GM23338 (cell line): ENCODE measurements around the gene PROZ. TPM values are rescaled to one million over a fixed set of nuclear protein-coding genes. Genes with fewer than 3 reads are reported as not detected.
A peak's percentile ranks its signal among the peaks of the same experiment; 100 is the strongest.

Experiments
- ATAC-seq: fragments of 200-7000 bp; cut with Tn5 transposase; 3 replicates; pipeline ENCODE4 v1.9.1; 2020
- DNase-seq: peaks from one replicate; pipeline ENCODE4 v3.0.0-alpha.2; 2015; ENCODE audit warnings: low spot score
- H2AFZ ChIP-seq: fragments of 200-600 bp; sonication (generic); 2 replicates; pipeline ENCODE4 v1.8.0; 2016; ENCODE audit warnings: antibody characterized with exemption, mild to moderate bottlenecking, moderate library complexity
- H3F3A ChIP-seq: fragments of 200-600 bp; sonication (generic); replicated peaks from 2 replicates; pipeline ENCODE4 v1.8.0; 2017; ENCODE audit warnings: antibody characterized with exemption, mixed run types, low read depth
- H3K27ac ChIP-seq: fragments of 200-600 bp; sonication (generic); 2 replicates; pipeline ENCODE4 v1.6.1; 2016; ENCODE audit warnings: low read depth
- H3K27me3 ChIP-seq: fragments of 200-600 bp; sonication (generic); 2 replicates; pipeline ENCODE4 v1.8.0; 2016; ENCODE audit warnings: mild to moderate bottlenecking, mixed run types, moderate library complexity; ENCODE audit not compliant: insufficient read depth
- H3K36me3 ChIP-seq: fragments of 200-600 bp; sonication (generic); 2 replicates; pipeline ENCODE4 v1.8.0; 2016; ENCODE audit warnings: mild to moderate bottlenecking; ENCODE audit not compliant: insufficient read depth
- H3K4me1 ChIP-seq: fragments of 200-600 bp; sonication (generic); 2 replicates; pipeline ENCODE4 v1.8.0; 2016; ENCODE audit warnings: mild to moderate bottlenecking, moderate library complexity; ENCODE audit not compliant: insufficient read depth
- H3K4me2 ChIP-seq: fragments of 200-600 bp; sonication (generic); 2 replicates; pipeline ENCODE4 v1.7.1; 2017; ENCODE audit warnings: mixed run types
- H3K4me3 ChIP-seq: fragments of 200-600 bp; sonication (generic); 2 replicates; pipeline ENCODE4 v1.6.1; 2016; ENCODE audit warnings: mixed run types
- H3K79me2 ChIP-seq: fragments of 200-600 bp; sonication (generic); replicated peaks from 2 replicates; pipeline ENCODE4 v1.8.0; 2017; ENCODE audit warnings: mild to moderate bottlenecking; ENCODE audit not compliant: insufficient read depth
- H3K9me2 ChIP-seq: fragments of 200-600 bp; sonication (generic); 2 replicates; pipeline ENCODE4 v1.8.0; 2017; ENCODE audit not compliant: insufficient read depth
- H4K20me1 ChIP-seq: fragments of 200-600 bp; sonication (generic); replicated peaks from 2 replicates; pipeline ENCODE4 v1.8.0; 2017; ENCODE audit warnings: mild to moderate bottlenecking; ENCODE audit not compliant: insufficient read depth
- H3K27ac Mint-ChIP-seq: 2 replicates; pipeline ENCODE4 v1.8.0; 2020; ENCODE audit warnings: inconsistent platforms, mild to moderate bottlenecking, moderate library complexity, mixed read lengths
- H3K27me3 Mint-ChIP-seq: 3 replicates; pipeline ENCODE4 v1.8.0; 2022; ENCODE audit warnings: low read depth, mild to moderate bottlenecking, moderate library complexity, mixed read lengths, inconsistent platforms; ENCODE audit not compliant: insufficient read depth, poor library complexity
- H3K36me3 Mint-ChIP-seq: 3 replicates; pipeline ENCODE4 v1.8.0; 2021; ENCODE audit warnings: low read depth, mild to moderate bottlenecking, inconsistent platforms, moderate library complexity, mixed read lengths
- H3K4me1 Mint-ChIP-seq: 3 replicates; pipeline ENCODE4 v1.8.0; 2020; ENCODE audit warnings: mild to moderate bottlenecking, inconsistent platforms, mixed read lengths
- H3K4me3 Mint-ChIP-seq: 3 replicates; pipeline ENCODE4 v1.8.0; 2021; ENCODE audit warnings: moderate library complexity, mild to moderate bottlenecking, inconsistent platforms, mixed read lengths
- H3K9me3 Mint-ChIP-seq: 3 replicates; pipeline ENCODE4 v1.8.0; 2020; ENCODE audit warnings: moderate library complexity, mild to moderate bottlenecking, inconsistent platforms, mixed read lengths
- CREB1 ChIP-seq: fragments of 250-450 bp; sonication (Bioruptor Pico); IDR thresholded peaks from 2 replicates; pipeline ENCODE4 v1.5.0; 2020; ENCODE audit warnings: low read depth, mild to moderate bottlenecking, moderate library complexity
- JUNB ChIP-seq: IDR thresholded peaks from one replicate; pipeline ENCODE4 v1.6.1; 2016; ENCODE audit warnings: antibody characterized with exemption; ENCODE audit not compliant: unreplicated experiment
- POLR2AphosphoS5 ChIP-seq: IDR thresholded peaks from 2 replicates; pipeline ENCODE4 v1.6.1; 2016; ENCODE audit warnings: antibody characterized with exemption, low read depth
- STAT1 ChIP-seq: IDR thresholded peaks from one replicate; pipeline ENCODE4 v1.6.1; 2016; ENCODE audit warnings: antibody characterized with exemption; ENCODE audit not compliant: unreplicated experiment
- ZNF114 ChIP-seq: fragments of 250-450 bp; sonication (Bioruptor Pico); IDR thresholded peaks from 2 replicates; pipeline ENCODE4 v1.5.0; 2020; ENCODE audit warnings: mild to moderate bottlenecking, moderate library complexity
- polyA plus RNA-seq: library from polyadenylated mRNA; unstranded; fragments of >200 nt; fragmentation: Nextera tagmentation; extraction: Ambion mirVana; gene quantifications from 2 replicates; pipeline ENCODE4 v1.2.1, GENCODE V29; 2016
- total RNA-seq: library from RNA; depleted of rRNA; stranded (reverse); fragments of >200 nt; shearing (Covaris generic); gene quantifications from 2 replicates; pipeline ENCODE4 v1.2.3, GENCODE V29; 2014
- TF ChIP-seq, protein P1 (sequence below), 2 experiments: fragments of 200-600 bp in 1 of 2; sonication (generic) in 1 of 2; conservative IDR thresholded peaks; 2 replicates each; pipeline versions ENCODE4 v1.5.1 to v1.6.1; 2016 to 2017; ENCODE audit warnings: antibody characterized with exemption in 2 of 2, low read depth in 2 of 2, mild to moderate bottlenecking in 2 of 2, moderate library complexity in 1 of 2
- TF ChIP-seq, protein P2 (sequence below): IDR thresholded peaks from 2 replicates; pipeline ENCODE4 v1.6.1; 2016; ENCODE audit warnings: antibody characterized with exemption

Gene PROZ
- total and polyA plus RNA-seq, 2 experiments from 2014 or later = 0.53 TPM; not detected in 1

DNA sequence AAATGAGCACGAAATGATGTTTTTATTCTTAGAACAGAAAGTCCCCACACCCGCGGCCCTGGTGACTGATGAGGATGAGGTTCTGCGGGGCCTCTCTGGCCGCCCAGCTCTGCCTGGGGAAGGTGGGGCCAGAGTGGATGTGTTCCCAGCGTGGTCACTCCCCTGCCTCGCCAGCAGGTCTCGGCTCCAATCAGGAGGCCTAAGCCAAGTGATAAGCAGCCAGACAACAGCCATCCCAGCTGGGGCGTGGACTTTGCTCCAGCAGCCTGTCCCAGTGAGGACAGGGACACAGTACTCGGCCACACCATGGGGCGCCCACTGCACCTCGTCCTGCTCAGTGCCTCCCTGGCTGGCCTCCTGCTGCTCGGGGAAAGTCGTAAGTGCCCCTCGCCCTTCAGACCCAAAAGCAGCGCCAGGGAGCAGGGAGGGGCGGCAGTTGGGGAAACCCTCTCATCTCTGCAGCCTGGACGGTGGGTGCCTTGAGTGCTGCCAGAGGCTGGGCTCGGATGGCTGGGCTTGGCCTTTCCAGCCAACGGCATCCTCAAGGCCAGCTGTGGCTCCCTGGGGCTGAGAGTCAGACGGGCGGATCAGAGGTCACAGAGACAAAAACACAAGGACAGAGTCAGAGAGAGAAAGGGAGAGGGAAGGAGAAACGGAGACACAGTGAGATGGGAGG, 35.8 kb upstream of the PROZ start, which contains the start of gene F10 (continued):
- TF ChIP-seq STAT1 (no peak), ZNF114 (CRISPR knock-in tag) (no peak), POLR2AphosphoS5 (no peak), JUNB (no peak)

DNA sequence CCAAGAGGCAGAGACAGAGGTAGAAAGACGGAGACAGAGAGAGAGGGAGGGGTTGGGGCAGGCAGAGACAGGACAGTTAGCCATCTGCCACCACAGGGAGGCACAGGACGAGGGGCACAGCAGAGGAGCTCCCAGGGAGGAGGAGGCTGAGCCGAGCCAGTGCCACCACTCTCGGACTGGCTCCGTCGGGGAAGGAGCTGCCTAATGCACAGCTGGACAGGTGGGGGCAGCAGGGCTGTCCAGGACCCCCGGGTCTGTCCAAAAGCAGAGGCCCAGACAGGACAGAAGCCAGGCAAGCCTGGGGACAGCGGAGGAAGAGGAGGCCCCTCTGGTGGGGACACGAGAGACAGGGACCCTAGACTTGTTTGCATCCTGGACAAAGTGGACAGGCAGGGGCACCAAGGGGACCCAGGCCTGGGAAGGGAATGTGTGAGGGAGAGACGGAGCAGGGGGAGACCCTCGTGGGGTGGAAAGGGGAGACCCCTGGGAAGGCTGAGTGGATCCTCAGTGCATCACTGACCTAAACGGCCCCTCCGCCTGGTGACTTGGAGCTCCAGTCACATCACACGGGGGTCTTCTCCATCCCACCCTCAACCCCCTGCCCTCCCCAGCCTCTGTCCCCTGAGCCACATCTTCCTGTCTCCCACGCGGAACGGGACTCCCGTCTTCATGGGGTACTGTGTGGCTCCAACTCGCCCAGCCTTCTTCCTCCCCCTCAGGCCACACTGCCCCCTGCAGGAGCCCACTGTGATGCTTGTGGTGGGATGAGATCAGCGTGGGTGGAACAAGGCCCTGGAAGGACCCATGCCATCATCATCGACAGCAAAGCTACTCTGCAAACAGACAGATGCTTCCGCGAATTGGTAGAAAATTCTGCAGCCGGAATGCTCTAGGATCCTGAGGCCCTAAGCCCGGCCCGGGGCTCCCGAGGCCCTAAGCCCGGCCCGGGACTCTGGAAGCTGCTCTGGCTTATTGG, 34.9 kb upstream of the PROZ start:
- Mint-ChIP-seq H3K4me3 (no peak overlapping the region; the same call in 2 of the 3 replicates), H3K27me3 (peaks cover 12% of the 10 kb centered on the region), H3K4me1 (peaks cover 11% of the 10 kb centered on the region), H3K27ac (no peak overlapping the region), H3K36me3 (no peaks in the 10 kb centered on the region; the same call in 2 of the 3 replicates), H3K9me3 (no peaks in the 10 kb centered on the region)
- peak; percentile 50 for DNase-seq
- no peaks in the 10 kb centered on the region for H4K20me1 ChIP-seq
- ATAC-seq = peak; percentile 63
- H3F3A ChIP-seq = no peaks in the 10 kb centered on the region
- no peaks in the 10 kb centered on the region for H3K27me3 ChIP-seq
- no peaks in the 10 kb centered on the region for H3K36me3 ChIP-seq
- peak overlapping the region; percentile 78 for H2AFZ ChIP-seq
- H3K4me1 ChIP-seq = no peaks in the 10 kb centered on the region
- H3K27ac ChIP-seq = no peak overlapping the region
- TF ChIP-seq ZNF114 (CRISPR knock-in tag) = no peak
- TF ChIP-seq POLR2AphosphoS5 = no peak
- TF ChIP-seq, protein P1, sequence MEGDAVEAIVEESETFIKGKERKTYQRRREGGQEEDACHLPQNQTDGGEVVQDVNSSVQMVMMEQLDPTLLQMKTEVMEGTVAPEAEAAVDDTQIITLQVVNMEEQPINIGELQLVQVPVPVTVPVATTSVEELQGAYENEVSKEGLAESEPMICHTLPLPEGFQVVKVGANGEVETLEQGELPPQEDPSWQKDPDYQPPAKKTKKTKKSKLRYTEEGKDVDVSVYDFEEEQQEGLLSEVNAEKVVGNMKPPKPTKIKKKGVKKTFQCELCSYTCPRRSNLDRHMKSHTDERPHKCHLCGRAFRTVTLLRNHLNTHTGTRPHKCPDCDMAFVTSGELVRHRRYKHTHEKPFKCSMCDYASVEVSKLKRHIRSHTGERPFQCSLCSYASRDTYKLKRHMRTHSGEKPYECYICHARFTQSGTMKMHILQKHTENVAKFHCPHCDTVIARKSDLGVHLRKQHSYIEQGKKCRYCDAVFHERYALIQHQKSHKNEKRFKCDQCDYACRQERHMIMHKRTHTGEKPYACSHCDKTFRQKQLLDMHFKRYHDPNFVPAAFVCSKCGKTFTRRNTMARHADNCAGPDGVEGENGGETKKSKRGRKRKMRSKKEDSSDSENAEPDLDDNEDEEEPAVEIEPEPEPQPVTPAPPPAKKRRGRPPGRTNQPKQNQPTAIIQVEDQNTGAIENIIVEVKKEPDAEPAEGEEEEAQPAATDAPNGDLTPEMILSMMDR (conservative IDR thresholded peaks at IDR 0.05; ENCODE audit: low read depth in 2 of 2) = peak; percentile 47 to 79
- no peaks in the 10 kb centered on the region for H3K79me2 ChIP-seq
- no peak overlapping the region for H3K4me3 ChIP-seq
- no peak overlapping the region for H3K4me2 ChIP-seq
- H3K9me2 ChIP-seq = no peaks in the 10 kb centered on the region

DNA sequence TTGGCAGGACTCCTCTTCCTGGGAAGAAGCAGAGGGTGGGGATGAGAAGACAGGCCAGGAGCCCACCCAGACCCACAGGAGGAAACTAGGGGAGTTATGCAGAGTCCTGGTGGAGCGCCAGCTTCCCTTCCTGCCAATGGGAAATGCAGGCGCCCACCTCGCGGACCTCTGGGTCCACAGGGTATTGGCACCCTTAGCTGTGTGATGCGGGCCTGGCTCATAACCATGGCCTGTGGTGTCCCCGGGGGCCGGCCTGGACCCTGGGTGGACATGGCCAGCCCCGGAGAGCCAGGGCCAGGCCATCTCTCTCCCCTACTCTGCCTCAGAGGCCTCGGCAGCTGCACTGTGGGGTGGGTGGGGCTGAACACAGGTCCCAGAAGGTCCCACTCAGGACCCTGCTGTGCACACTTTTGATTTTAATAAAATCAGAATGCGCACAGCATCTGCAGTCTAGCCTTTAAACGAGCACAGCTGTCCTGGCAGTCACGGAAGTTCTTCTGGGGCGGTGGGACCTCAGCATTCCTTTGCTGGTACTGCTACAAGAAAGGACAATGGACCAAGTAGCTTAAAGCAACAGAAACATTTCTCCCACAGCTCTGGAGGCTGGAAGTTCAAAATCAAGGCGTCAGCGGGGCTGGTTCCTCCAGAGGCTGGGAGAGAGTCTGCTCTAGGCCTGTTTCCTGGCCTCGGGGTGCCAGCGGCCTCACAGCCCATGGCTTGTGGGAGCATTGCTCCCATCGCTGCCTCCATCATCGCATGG, 34.1 kb upstream of the PROZ start:
- Histone ChIP-seq H3K27ac (no peak overlapping the region), H3K36me3 (no peaks in the 10 kb centered on the region), H3K4me3 (no peak overlapping the region), H4K20me1 (no peaks in the 10 kb centered on the region), H3F3A (no peaks in the 10 kb centered on the region), H3K4me2 (no peak overlapping the region), H3K27me3 (no peaks in the 10 kb centered on the region), H3K9me2 (no peaks in the 10 kb centered on the region), H3K4me1 (no peaks in the 10 kb centered on the region), H3K79me2 (no peaks in the 10 kb centered on the region), H2AFZ (no peak overlapping the region)
- no peaks in the 10 kb centered on the region; the same call in 2 of the 3 replicates for H3K36me3 Mint-ChIP-seq
- no peak for DNase-seq
- peaks cover 17% of the 10 kb centered on the region for H3K27me3 Mint-ChIP-seq
- H3K4me1 Mint-ChIP-seq = peaks cover 16% of the 10 kb centered on the region
- ATAC-seq = no peak
- no peak overlapping the region for H3K4me3 Mint-ChIP-seq
- H3K9me3 Mint-ChIP-seq = no peaks in the 10 kb centered on the region
- H3K27ac Mint-ChIP-seq = no peak overlapping the region
- TF ChIP-seq, protein P2, sequence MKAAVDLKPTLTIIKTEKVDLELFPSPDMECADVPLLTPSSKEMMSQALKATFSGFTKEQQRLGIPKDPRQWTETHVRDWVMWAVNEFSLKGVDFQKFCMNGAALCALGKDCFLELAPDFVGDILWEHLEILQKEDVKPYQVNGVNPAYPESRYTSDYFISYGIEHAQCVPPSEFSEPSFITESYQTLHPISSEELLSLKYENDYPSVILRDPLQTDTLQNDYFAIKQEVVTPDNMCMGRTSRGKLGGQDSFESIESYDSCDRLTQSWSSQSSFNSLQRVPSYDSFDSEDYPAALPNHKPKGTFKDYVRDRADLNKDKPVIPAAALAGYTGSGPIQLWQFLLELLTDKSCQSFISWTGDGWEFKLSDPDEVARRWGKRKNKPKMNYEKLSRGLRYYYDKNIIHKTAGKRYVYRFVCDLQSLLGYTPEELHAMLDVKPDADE = no peak
- TF ChIP-seq CREB1 (CRISPR knock-in tag) (no peak), STAT1 (no peak), POLR2AphosphoS5 (no peak), ZNF114 (CRISPR knock-in tag) (no peak)
